GM12873 (cell line): Measurements from ENCODE around the gene ELAVL3.

Experiments
- TF ChIP-seq, protein P1 (sequence below): IDR thresholded peaks from 2 replicates; pipeline ENCODE4 v1.5.1; 2012; ENCODE audit warnings: low read depth, mild to moderate bottlenecking, moderate library complexity, low read length, control low read depth; ENCODE audit not compliant: insufficient read depth; ENCODE audit errors: missing control alignments

Gene ELAVL3

DNA sequence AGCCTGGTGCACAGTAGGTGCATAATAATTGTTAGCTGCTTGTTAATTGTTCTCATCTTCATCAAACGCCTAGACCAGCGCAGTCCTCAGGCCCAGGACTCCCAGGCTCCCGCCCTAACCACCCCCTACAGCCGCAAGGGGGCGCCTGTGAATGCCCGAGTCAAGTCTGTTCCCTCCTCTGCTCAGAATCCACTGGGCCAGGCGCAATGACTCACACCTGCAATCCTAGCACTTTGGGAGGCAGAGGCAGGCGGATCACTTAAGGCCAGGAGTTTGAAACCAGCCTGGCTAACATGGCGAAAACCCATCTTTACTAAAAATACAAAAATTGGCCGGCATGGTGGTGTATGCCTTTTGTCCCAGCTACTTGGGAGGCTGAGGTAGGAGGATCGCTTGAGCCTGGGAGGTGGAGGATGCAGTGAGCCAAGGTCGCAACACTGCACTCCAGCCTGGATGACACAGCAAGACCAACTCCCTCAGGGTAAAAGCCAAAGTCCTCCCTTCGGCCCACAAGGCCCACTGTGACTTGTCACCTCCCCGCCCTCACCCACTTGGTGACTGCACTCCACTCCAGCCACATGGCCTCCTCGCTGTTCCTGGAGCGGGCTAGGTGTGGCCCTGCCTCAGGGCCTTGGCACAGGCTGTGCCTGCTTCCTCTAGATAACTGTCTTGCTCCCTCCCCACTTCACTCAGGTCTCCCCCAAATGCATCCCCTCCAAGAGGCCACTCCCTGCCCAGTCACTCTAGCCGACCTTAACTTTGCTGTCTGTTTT lies 15.7 kb upstream of the ELAVL3 start:
- TF ChIP-seq, protein P1, sequence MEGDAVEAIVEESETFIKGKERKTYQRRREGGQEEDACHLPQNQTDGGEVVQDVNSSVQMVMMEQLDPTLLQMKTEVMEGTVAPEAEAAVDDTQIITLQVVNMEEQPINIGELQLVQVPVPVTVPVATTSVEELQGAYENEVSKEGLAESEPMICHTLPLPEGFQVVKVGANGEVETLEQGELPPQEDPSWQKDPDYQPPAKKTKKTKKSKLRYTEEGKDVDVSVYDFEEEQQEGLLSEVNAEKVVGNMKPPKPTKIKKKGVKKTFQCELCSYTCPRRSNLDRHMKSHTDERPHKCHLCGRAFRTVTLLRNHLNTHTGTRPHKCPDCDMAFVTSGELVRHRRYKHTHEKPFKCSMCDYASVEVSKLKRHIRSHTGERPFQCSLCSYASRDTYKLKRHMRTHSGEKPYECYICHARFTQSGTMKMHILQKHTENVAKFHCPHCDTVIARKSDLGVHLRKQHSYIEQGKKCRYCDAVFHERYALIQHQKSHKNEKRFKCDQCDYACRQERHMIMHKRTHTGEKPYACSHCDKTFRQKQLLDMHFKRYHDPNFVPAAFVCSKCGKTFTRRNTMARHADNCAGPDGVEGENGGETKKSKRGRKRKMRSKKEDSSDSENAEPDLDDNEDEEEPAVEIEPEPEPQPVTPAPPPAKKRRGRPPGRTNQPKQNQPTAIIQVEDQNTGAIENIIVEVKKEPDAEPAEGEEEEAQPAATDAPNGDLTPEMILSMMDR, result peak; percentile 87

DNA sequence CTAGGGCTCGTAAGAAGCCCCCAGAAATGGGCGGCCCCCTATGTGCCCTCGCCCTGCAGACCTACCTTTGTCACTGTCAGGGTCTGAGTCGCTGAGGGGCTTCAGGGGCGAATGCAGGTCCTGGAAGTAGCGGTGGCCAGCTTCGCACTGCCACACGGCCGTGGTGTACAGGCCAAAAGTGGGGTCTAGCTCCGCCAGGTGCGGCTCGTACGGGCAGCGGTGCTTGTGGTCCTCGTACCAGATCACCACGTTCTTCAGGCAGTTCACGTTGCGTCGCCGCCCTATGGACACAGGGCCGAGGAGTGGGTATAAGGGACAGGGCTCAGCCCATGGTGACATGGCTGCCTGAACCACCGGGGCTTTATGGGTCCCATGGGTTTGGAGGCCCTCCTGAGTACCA lies 15.0 kb upstream of the ELAVL3 start:
- TF ChIP-seq, protein P1, result no peak

DNA sequence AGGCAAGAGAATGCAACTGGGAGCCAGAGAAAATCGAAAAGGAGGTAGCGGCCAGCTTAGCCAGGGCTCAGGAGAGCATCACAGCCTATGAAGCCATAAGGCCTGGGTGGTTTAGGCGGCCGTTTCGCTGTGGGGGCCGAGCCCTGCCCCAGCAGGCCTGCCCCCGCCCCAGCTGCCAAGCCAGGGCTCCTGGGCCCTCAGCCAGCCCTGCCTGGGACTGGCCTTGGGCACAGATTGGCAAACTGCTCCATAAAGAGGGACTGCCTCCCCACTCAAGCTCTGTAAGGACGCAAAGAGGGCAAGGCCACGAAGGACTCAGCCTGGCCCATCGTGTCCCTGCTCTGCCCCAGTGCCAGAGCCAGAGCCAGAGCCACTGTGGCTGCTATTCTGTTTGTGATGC lies 14.6 kb upstream of the ELAVL3 start:
- TF ChIP-seq, protein P1, result no peak

DNA sequence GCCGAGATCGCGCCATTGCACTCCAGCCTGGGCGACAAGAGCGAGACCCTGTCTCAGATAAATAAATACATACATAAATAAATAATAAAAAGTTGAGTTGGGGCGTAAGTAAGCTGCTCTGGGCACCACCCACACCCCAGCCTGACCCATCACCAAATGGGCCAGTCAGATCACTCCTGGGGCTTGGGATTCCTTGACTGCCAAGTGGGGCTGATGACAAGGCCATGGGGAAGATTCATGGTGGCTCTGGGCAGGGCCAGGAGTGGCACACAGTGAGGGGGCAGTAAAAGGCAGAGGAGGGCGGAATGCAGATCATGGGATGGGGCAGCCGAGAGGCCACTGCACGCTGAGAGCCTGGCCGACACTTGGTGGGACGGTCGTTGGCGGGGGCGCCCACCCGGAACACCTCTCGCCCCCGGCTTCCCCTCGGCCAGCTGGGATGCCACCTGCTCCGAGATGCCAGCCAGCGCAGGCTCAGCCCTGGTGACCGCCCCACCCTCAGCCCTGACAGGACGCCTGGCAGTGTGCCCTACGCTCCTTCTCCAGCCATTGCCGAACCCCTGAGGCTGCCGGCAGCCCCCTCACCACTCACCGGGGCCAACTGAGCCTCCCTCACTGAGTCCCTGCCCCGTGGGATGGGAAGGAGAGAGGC lies 13.9 kb upstream of the ELAVL3 start:
- TF ChIP-seq, protein P1, result no peak

DNA sequence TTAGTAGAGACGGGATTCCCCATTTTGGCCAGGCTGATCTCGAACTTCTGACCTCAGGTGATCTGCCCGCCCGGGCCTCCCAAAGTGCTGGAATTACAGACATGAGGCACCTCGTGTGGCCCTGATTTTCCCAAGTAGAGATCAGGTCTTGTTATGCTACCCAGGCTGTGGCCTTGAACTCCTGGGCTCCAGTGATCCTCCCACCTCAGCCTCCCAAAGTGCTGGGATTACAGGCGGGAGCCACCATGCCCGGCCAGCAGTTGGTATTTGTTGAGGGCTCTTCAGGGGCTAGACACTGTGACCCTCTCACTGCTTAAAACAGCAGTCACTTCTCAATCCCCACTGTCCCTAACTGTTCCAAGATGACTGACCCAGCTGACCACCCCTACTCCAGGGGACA lies 8.5 kb upstream of the ELAVL3 start:
- TF ChIP-seq, protein P1, result no peak

DNA sequence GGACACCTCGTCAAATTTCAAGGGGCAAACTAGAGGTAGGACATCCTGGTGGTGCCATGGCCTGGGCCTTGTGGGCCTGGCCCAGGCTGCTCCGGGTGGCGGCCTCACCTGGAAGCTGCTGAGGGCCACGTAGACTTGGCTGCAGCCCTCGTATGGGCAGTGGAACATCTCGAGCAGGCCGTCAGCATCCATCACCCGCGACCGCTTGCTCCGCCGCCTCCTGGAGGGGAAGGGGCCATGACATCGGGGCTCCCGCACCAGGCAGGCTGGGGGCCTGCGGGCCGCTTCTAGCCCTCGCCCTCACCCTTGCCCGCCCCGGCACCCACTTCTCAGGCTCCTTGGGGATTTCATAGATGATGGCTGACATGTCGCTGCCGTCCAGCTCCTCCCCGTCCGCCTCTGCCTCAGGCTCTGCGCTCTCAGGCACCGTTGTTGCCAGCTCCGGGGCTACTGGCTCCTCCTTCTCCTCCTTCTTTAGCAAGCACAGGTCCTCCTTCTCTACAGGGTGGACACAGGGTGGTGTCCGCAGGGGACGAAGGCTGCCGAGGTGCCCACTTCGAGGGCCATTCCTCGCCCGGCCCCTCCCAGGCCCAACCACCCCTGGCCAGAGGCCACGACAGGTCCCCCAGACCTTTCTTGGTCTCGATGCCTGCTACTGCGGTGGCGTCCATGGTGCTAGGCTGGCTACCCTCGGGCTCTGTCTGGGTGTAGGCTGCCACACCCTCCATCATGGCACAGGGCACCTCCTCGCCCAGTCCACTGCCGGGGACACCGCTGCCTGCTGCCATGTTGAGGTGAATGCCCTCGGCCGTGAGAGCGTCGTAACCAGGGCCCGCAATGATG lies 6.0 kb upstream of the ELAVL3 start:
- TF ChIP-seq, protein P1, result no peak
